Liver (tissue), 9 donors: ENCODE data around the gene RELL2. TPM values are rescaled to one million over a fixed set of nuclear protein-coding genes. Genes with fewer than 3 reads are reported as not detected.

Experiments used
- DNase-seq: peaks from one replicate; pipeline ENCODE4 v3.0.0-alpha.2; 2017; ENCODE audit warnings: low spot score
- H3K27ac ChIP-seq, 2 donors: one replicate each; pipeline ENCODE4 v1.7.0; 2013; ENCODE audit warnings: inconsistent platforms in 2 of 2, low read length in 2 of 2, control low read depth in 1 of 2, low read depth in 1 of 2, mild to moderate bottlenecking in 1 of 2
- H3K27me3 ChIP-seq, 4 donors: one replicate each; pipeline versions ENCODE4 v1.6.1 to v1.7.0; 2013; ENCODE audit warnings: low read length in 3 of 4, inconsistent platforms in 1 of 4, mild to moderate bottlenecking in 1 of 4, moderate library complexity in 1 of 4; ENCODE audit not compliant: control insufficient read depth in 4 of 4, insufficient read depth in 4 of 4
- H3K36me3 ChIP-seq, 4 donors: one replicate each; pipeline versions ENCODE4 v1.6.1 to v1.7.0; 2013; ENCODE audit warnings: low read length in 3 of 4, mild to moderate bottlenecking in 3 of 4, low read depth in 1 of 4, moderate library complexity in 1 of 4; ENCODE audit not compliant: control insufficient read depth in 4 of 4, insufficient read depth in 3 of 4
- H3K4me1 ChIP-seq, 4 donors: one replicate each; pipeline versions ENCODE4 v1.6.1 to v1.7.0; 2013; ENCODE audit warnings: low read length in 3 of 4, mild to moderate bottlenecking in 3 of 4, moderate library complexity in 1 of 4; ENCODE audit not compliant: control insufficient read depth in 4 of 4, insufficient read depth in 4 of 4
- H3K4me3 ChIP-seq, 3 donors: one replicate each; pipeline versions ENCODE4 v1.6.1 to v1.7.0; 2013; ENCODE audit warnings: low read length in 3 of 3, control low read depth in 1 of 3, low read depth in 1 of 3, mild to moderate bottlenecking in 1 of 3
- H3K9ac ChIP-seq, 2 donors: one replicate each; pipeline ENCODE4 v1.7.0; 2013; ENCODE audit warnings: low read length in 2 of 2, mild to moderate bottlenecking in 2 of 2, moderate library complexity in 2 of 2, control low read depth in 1 of 2, low read depth in 1 of 2
- H3K9me3 ChIP-seq, 4 donors: one replicate each; pipeline versions ENCODE4 v1.6.1 to v1.7.0; 2013; ENCODE audit warnings: low read length in 3 of 4; ENCODE audit not compliant: control insufficient read depth in 4 of 4
- EGR1 ChIP-seq, 2 donors: IDR thresholded peaks; 2 replicates each; pipeline ENCODE4 v1.6.1; 2016 to 2018; ENCODE audit warnings: antibody characterized with exemption in 2 of 2, low read depth in 2 of 2
- FOXA1 ChIP-seq: IDR thresholded peaks from 2 replicates; pipeline ENCODE4 v1.6.1; 2016; ENCODE audit warnings: antibody characterized with exemption
- FOXA2 ChIP-seq: IDR thresholded peaks from 2 replicates; pipeline ENCODE4 v1.6.1; 2016; ENCODE audit warnings: antibody characterized with exemption
- GABPA ChIP-seq, 2 donors: IDR thresholded peaks in 1 of 2; conservative IDR thresholded peaks in 1 of 2; 2 replicates each; pipeline ENCODE4 v1.6.1; 2016; ENCODE audit warnings: antibody characterized with exemption in 2 of 2, mild to moderate bottlenecking in 1 of 2, moderate library complexity in 1 of 2
- HNF4A ChIP-seq, 2 donors: conservative IDR thresholded peaks; 2 replicates each; pipeline ENCODE4 v1.6.1; 2016; ENCODE audit warnings: antibody characterized with exemption in 2 of 2, mild to moderate bottlenecking in 2 of 2
- HNF4G ChIP-seq: IDR thresholded peaks from 2 replicates; pipeline ENCODE4 v1.6.1; 2016; ENCODE audit warnings: antibody characterized with exemption
- JUND ChIP-seq, 2 donors: IDR thresholded peaks; 2 replicates each; pipeline ENCODE4 v1.6.1; 2016; ENCODE audit warnings: antibody characterized with exemption in 2 of 2
- NR2F2 ChIP-seq: IDR thresholded peaks from 2 replicates; pipeline ENCODE4 v1.6.1; 2016; ENCODE audit warnings: antibody characterized with exemption
- RAD21 ChIP-seq, 2 donors: IDR thresholded peaks; 2 replicates each; pipeline ENCODE4 v1.6.1; 2016; ENCODE audit warnings: antibody characterized with exemption in 2 of 2, mild to moderate bottlenecking in 2 of 2
- RXRA ChIP-seq, 2 donors: IDR thresholded peaks; 2 replicates each; pipeline ENCODE4 v1.6.1; 2017 to 2018; ENCODE audit warnings: antibody characterized with exemption in 2 of 2, mild to moderate bottlenecking in 1 of 2
- SP1 ChIP-seq: IDR thresholded peaks from 2 replicates; pipeline ENCODE4 v1.6.1; 2018; ENCODE audit warnings: antibody characterized with exemption, mild to moderate bottlenecking
- TAF1 ChIP-seq: conservative IDR thresholded peaks from 2 replicates; pipeline ENCODE4 v1.6.1; 2016; ENCODE audit warnings: antibody characterized with exemption, mild to moderate bottlenecking
- YY1 ChIP-seq: IDR thresholded peaks from 2 replicates; pipeline ENCODE4 v1.6.1; 2016; ENCODE audit warnings: antibody characterized with exemption, mild to moderate bottlenecking
- WGBS: extraction: QIAGEN DNeasy Blood & Tissue Kit; methylation state at CpG from one replicate; pipeline ENCODE4 v1.1.7; 2013; 5-methylcytosine and 5-hydroxymethylcytosine counted together
- polyA plus RNA-seq, 2 donors: library from polyadenylated mRNA; stranded (reverse) in 1 of 2; unstranded in 1 of 2; fragments of 200-250 nt in 1 of 2; fragments of >200 nt in 1 of 2; fragmentation: Nextera tagmentation in 1 of 2; extraction: Ambion mirVana in 1 of 2; gene quantifications; one replicate each; pipeline versions ENCODE4 v1.2.1 to v1.2.3, GENCODE V29; 2013 to 2015
- total RNA-seq, 2 donors: library from RNA; depleted of rRNA; stranded (reverse); fragments of >200 nt; gene quantifications; one replicate each; pipeline ENCODE4 v1.2.3, GENCODE V29; 2014
- TF ChIP-seq, protein P1 (sequence below): IDR thresholded peaks from 2 replicates; pipeline ENCODE4 v1.6.1; 2016; ENCODE audit warnings: antibody characterized with exemption
- TF ChIP-seq, protein P2 (sequence below): IDR thresholded peaks from 2 replicates; pipeline ENCODE4 v1.6.1; 2016; ENCODE audit warnings: antibody characterized with exemption, mild to moderate bottlenecking
- TF ChIP-seq, protein P3 (sequence below): IDR thresholded peaks from 2 replicates; pipeline ENCODE4 v1.6.1; 2016; ENCODE audit warnings: antibody characterized with exemption
- TF ChIP-seq, protein P4 (sequence below): IDR thresholded peaks from 2 replicates; pipeline ENCODE4 v1.6.1; 2016; ENCODE audit warnings: antibody characterized with exemption
- TF ChIP-seq, protein P5 (sequence below): fragments of 150-350 bp; IDR thresholded peaks from 2 replicates; pipeline ENCODE4 v1.5.1; 2017; ENCODE audit warnings: improper control_type of control experiment, low read depth, low read length; ENCODE audit not compliant: missing input control
- donor health status: healthy.
- donor health status: healthy.
- donor health status: healthy.
- donor health status: healthy.
- donor health status: healthy.

Gene RELL2
- total and polyA plus RNA-seq, 4 donors, result 0.47 to 1.3 (median 0.88) TPM

DNA sequence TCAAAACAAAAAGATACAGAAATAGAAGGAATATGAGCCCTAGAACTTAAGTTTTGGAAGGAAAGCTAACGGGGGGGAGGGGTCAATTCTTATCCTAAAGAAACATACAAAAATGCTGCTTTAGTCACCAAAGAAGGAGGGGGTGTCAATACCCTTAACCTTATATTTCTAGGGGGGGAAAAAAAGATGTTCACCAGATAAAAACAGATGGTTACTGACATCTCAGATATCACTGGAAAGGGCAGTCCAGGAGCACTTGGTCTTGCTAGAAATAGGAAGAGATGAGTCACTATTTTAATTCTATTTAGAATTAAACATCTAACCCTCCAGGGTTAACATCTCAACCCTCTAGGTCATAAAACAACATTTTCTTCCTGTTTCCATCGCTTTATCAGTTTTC lies 19.7 kb upstream of the RELL2 start:
- no peaks in the 10 kb centered on the region for H3K9me3 ChIP-seq
- 12% methylated on average over 2 of the region's 2 CpGs for WGBS
- TF ChIP-seq FOXA1 (no peak), TAF1 (no peak), YY1 (no peak), EGR1 (IDR thresholded peaks at IDR 0.05; ENCODE audit: low read depth in 2 of 2) (no peak), RAD21 (IDR thresholded peaks at IDR 0.05) (no peak), HNF4G (no peak), RXRA (IDR thresholded peaks at IDR 0.05) (no peak), NR2F2 (no peak)
- TF ChIP-seq, protein P1, sequence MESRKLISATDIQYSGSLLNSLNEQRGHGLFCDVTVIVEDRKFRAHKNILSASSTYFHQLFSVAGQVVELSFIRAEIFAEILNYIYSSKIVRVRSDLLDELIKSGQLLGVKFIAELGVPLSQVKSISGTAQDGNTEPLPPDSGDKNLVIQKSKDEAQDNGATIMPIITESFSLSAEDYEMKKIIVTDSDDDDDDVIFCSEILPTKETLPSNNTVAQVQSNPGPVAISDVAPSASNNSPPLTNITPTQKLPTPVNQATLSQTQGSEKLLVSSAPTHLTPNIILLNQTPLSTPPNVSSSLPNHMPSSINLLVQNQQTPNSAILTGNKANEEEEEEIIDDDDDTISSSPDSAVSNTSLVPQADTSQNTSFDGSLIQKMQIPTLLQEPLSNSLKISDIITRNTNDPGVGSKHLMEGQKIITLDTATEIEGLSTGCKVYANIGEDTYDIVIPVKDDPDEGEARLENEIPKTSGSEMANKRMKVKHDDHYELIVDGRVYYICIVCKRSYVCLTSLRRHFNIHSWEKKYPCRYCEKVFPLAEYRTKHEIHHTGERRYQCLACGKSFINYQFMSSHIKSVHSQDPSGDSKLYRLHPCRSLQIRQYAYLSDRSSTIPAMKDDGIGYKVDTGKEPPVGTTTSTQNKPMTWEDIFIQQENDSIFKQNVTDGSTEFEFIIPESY, result no peak
- TF ChIP-seq, protein P2, sequence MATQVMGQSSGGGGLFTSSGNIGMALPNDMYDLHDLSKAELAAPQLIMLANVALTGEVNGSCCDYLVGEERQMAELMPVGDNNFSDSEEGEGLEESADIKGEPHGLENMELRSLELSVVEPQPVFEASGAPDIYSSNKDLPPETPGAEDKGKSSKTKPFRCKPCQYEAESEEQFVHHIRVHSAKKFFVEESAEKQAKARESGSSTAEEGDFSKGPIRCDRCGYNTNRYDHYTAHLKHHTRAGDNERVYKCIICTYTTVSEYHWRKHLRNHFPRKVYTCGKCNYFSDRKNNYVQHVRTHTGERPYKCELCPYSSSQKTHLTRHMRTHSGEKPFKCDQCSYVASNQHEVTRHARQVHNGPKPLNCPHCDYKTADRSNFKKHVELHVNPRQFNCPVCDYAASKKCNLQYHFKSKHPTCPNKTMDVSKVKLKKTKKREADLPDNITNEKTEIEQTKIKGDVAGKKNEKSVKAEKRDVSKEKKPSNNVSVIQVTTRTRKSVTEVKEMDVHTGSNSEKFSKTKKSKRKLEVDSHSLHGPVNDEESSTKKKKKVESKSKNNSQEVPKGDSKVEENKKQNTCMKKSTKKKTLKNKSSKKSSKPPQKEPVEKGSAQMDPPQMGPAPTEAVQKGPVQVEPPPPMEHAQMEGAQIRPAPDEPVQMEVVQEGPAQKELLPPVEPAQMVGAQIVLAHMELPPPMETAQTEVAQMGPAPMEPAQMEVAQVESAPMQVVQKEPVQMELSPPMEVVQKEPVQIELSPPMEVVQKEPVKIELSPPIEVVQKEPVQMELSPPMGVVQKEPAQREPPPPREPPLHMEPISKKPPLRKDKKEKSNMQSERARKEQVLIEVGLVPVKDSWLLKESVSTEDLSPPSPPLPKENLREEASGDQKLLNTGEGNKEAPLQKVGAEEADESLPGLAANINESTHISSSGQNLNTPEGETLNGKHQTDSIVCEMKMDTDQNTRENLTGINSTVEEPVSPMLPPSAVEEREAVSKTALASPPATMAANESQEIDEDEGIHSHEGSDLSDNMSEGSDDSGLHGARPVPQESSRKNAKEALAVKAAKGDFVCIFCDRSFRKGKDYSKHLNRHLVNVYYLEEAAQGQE, result no peak
- H3K27me3 ChIP-seq, result no peaks in the 10 kb centered on the region
- no peak for DNase-seq
- peak overlapping the region in 1 of 2 donors; percentile 97 for H3K9ac ChIP-seq
- peak overlapping the region; percentile 85 to 95 for H3K27ac ChIP-seq
- H3K4me3 ChIP-seq, result peak overlapping the region; percentile 80 to 88 (median 83)
- H3K36me3 ChIP-seq, result peaks cover 1 to 15% (median 13%) of the 10 kb centered on the region in 4 donors
- H3K4me1 ChIP-seq, result peaks cover 2 to 52% (median 43%) of the 10 kb centered on the region in 4 donors

DNA sequence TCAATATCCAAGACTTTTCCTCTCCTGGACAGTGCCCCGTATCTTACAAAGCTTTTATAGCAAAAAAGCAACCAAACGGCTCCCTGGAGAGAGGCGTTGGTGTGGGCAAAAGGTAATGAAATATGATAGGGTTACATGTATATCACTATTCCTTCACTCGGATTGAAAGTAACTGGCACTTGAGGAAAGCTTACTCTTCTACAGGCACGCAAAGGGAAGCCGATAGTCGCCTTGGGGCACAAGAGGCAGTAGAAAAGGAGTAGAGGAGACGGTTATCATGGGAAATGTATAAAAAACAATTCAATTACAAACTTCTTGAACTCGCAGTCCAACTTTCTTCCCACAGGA lies 19.1 kb upstream of the RELL2 start:
- Histone ChIP-seq H3K9ac (peak overlapping the region; percentile 52 to 97), H3K9me3 (no peaks in the 10 kb centered on the region), H3K4me1 (peaks cover 2 to 47% (median 40%) of the 10 kb centered on the region in 4 donors), H3K36me3 (peaks cover 3 to 16% (median 14%) of the 10 kb centered on the region in 4 donors), H3K27me3 (no peaks in the 10 kb centered on the region), H3K4me3 (peak overlapping the region; percentile 80 to 88 (median 83)), H3K27ac (peak overlapping the region; percentile 85 to 95)
- WGBS, result 2% methylated on average over 9 of the region's 9 CpGs
- TF ChIP-seq HNF4A (conservative IDR thresholded peaks at IDR 0.05), result no peak
- TF ChIP-seq FOXA2, result no peak
- no peak for TF ChIP-seq YY1
- TF ChIP-seq RAD21 (IDR thresholded peaks at IDR 0.05), result no peak
- no peak for TF ChIP-seq EGR1 (IDR thresholded peaks at IDR 0.05; ENCODE audit: low read depth in 2 of 2)
- TF ChIP-seq GABPA (IDR thresholded peaks at IDR 0.05 in 1 of 2, conservative IDR thresholded peaks at IDR 0.05 in 1 of 2), result no peak
- TF ChIP-seq, protein P3, sequence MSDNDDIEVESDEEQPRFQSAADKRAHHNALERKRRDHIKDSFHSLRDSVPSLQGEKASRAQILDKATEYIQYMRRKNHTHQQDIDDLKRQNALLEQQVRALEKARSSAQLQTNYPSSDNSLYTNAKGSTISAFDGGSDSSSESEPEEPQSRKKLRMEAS, result no peak
- TF ChIP-seq, protein P4, sequence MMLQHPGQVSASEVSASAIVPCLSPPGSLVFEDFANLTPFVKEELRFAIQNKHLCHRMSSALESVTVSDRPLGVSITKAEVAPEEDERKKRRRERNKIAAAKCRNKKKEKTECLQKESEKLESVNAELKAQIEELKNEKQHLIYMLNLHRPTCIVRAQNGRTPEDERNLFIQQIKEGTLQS, result no peak
- TF ChIP-seq, protein P1, result no peak
- TF ChIP-seq HNF4G, result no peak
- TF ChIP-seq TAF1, result no peak
- no peak for TF ChIP-seq SP1
- TF ChIP-seq, protein P5, sequence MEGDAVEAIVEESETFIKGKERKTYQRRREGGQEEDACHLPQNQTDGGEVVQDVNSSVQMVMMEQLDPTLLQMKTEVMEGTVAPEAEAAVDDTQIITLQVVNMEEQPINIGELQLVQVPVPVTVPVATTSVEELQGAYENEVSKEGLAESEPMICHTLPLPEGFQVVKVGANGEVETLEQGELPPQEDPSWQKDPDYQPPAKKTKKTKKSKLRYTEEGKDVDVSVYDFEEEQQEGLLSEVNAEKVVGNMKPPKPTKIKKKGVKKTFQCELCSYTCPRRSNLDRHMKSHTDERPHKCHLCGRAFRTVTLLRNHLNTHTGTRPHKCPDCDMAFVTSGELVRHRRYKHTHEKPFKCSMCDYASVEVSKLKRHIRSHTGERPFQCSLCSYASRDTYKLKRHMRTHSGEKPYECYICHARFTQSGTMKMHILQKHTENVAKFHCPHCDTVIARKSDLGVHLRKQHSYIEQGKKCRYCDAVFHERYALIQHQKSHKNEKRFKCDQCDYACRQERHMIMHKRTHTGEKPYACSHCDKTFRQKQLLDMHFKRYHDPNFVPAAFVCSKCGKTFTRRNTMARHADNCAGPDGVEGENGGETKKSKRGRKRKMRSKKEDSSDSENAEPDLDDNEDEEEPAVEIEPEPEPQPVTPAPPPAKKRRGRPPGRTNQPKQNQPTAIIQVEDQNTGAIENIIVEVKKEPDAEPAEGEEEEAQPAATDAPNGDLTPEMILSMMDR, result no peak
- no peak for TF ChIP-seq JUND (IDR thresholded peaks at IDR 0.05)
- TF ChIP-seq, protein P2, result no peak
- no peak for TF ChIP-seq NR2F2
- no peak for TF ChIP-seq FOXA1
- no peak for TF ChIP-seq RXRA (IDR thresholded peaks at IDR 0.05)
- DNase-seq, result no peak
